Measurements from ENCODE around the gene RAPGEF2.

GRCh38 chr4:159171287-159171686 lies 68.4 kb downstream of the RAPGEF2 start:
- no peak for TF ChIP-seq CTCF (IDR thresholded peaks at IDR 0.05)
- no peak for TF ChIP-seq REST (IDR thresholded peaks at IDR 0.05; ENCODE audit: insufficient read depth in 1 of 2, low read depth in 2 of 2, low read length in 1 of 2)
- no peak for TF ChIP-seq POLR2AphosphoS5 (IDR thresholded peaks at IDR 0.05; ENCODE audit: low read depth, low read length)
- TF ChIP-seq SIN3A (IDR thresholded peaks at IDR 0.05; ENCODE audit: borderline replicate concordance, insufficient read depth, low read depth, low read length) = no peak

Measured in Panc1 (cell line).